Heart right ventricle (tissue), 16 donors: ENCODE data around the gene FGF19. TPM values are rescaled to one million over a fixed set of nuclear protein-coding genes. Genes with fewer than 3 reads are reported as not detected.
A peak's percentile ranks its signal among the peaks of the same experiment; 100 is the strongest.

Experiments
- ATAC-seq, 8 donors: fragments of 200-7000 bp; cut with Tn5 transposase; one replicate each; pipeline ENCODE4 v1.9.1; 2020; ENCODE audit warnings: mild to moderate bottlenecking in 8 of 8, moderate library complexity in 8 of 8, moderate number of reproducible peaks in 1 of 8
- DNase-seq, 2 donors: peaks; one replicate each; pipeline ENCODE4 v3.0.0-alpha.2; 2020
- H3K27ac ChIP-seq, 10 donors: fragments of 200-600 bp; sonication (generic) in 2 of 10; one replicate each; pipeline versions ENCODE4 v1.5.0 to v1.8.0; 2020 to 2022; ENCODE audit warnings: mild to moderate bottlenecking in 3 of 10
- H3K27me3 ChIP-seq, 7 donors: fragments of 200-600 bp; one replicate each; pipeline ENCODE4 v1.8.0; 2021 to 2022; ENCODE audit warnings: mild to moderate bottlenecking in 2 of 7
- H3K36me3 ChIP-seq, 9 donors: fragments of 200-600 bp; sonication (generic) in 1 of 9; one replicate each; pipeline versions ENCODE4 v1.5.0 to v1.8.0; 2020 to 2022; ENCODE audit warnings: mild to moderate bottlenecking in 2 of 9
- H3K4me1 ChIP-seq, 9 donors: fragments of 200-600 bp; sonication (generic) in 1 of 9; one replicate each; pipeline versions ENCODE4 v1.5.0 to v1.8.0; 2020 to 2022; ENCODE audit warnings: mild to moderate bottlenecking in 4 of 9
- H3K4me3 ChIP-seq, 10 donors: fragments of 200-600 bp; sonication (generic) in 2 of 10; one replicate each; pipeline versions ENCODE4 v1.5.0 to v1.8.0; 2020 to 2022; ENCODE audit warnings: mild to moderate bottlenecking in 7 of 10, moderate library complexity in 2 of 10
- H3K9me3 ChIP-seq, 11 donors: fragments of 200-600 bp in 10 of 11; sonication (generic) in 2 of 11; one replicate each; pipeline versions ENCODE4 v1.5.0 to v1.8.0; 2013 to 2022; ENCODE audit warnings: mild to moderate bottlenecking in 2 of 11, control low read depth in 1 of 11, moderate library complexity in 1 of 11
- CTCF ChIP-seq, 9 donors: fragments of 200-600 bp; sonication (generic) in 2 of 9; IDR thresholded peaks; one replicate each; pipeline versions ENCODE4 v1.5.0 to v1.8.0; 2021 to 2022; ENCODE audit warnings: antibody characterized with exemption in 9 of 9, mild to moderate bottlenecking in 5 of 9, moderate library complexity in 1 of 9
- WGBS, 2 donors: extraction: QIAGEN DNeasy Blood & Tissue Kit; methylation state at CpG; one replicate each; pipeline ENCODE4 v1.1.7; 2013; ENCODE audit warnings: inconsistent platforms in 1 of 2; 5-methylcytosine and 5-hydroxymethylcytosine counted together
- intact Hi-C, 10 donors: fragments of 100-400 bp; cut with DNase I; formaldehyde crosslinking; loops; one replicate each; pipeline versions ENCODE4 v1.11.1 to v1.14.2; 2022
- polyA plus RNA-seq, 2 donors: library from polyadenylated mRNA; stranded (reverse); fragments of 200-250 nt; gene quantifications; one replicate each; pipeline ENCODE4 v1.2.3, GENCODE V29; 2013
- total RNA-seq, 10 donors: library from RNA; stranded (reverse); fragmentation: NEBNext Ultra II Directional in 3 of 10; extraction: Animal tissue kit (Norgen Biotek cat#: 25700) in 3 of 10; gene quantifications; one replicate each; pipeline versions ENCODE4 v1.2.1 to v1.2.4, GENCODE V29; 2021 to 2023
- donor health status: Arrhythmogenic right ventricular cardiomyopathy.
- donor health status: ischemic (EF 13 %, LVEDD 7.1; RV severe dilation, severe dysfunction).
- donor health status: healthy with polysubstance abuse.
- donor health status: DM: no; HTN: yes; CAD: no.
- donor health status: DM: no; HTN: no; CAD: no.
- donor health status: ischemic (EF 25% LVEDD 6.9; RV normal size, moderate dysfunction).
- donor health status: ischemic (EF 25% LVEDD 5.7; RV mildly dilated, moderate dysfunction).
- donor health status: healthy.
- donor health status: DM: yes; HTN: yes; CAD: no.
- donor health status: Ischemic cardiomyopathy.
- donor health status: ischemic (EF 35%, LVEDD 5.7; RV mildly dilated, moderate dysfunction).
- donor health status: nonischemic (EF 11% LVEDD 7.7; RV severe dilation, severe dysfunction).
- donor health status: DM: yes; HTN: yes; CAD: no.
- donor health status: PGD.
- donor health status: ischemic (EF 29% LVEDD 5.4; RV normal size, mild dysfunction).
- donor health status: nonischemic (EF 23%, LVEDD 6.1; RV moderate dilation, normal function).

FGF19 gene
- total and polyA plus RNA-seq, 12 donors = not detected

- Histone ChIP-seq H3K9me3 (no peaks in the 10 kb centered on the region), H3K4me1 (peaks cover 5 to 40% (median 26%) of the 10 kb centered on the region in 9 donors), H3K36me3 (no peaks in the 10 kb centered on the region), H3K4me3 (peak overlapping the region in 9 of 10 donors; percentile 0 to 38 (median 17)), H3K27ac (no peak overlapping the region), H3K27me3 (peaks cover 24 to 92% (median 83%) of the 10 kb centered on the region in 7 donors)
- intact Hi-C loops = loop anchor here in 5 of 10 donors (5.0 kb wide), 4 partner anchors 178 to 493 kb away; no protein-coding TSS in a partner anchor
- peak in 8 of 9 donors; percentile 7 to 64 (median 48) for TF ChIP-seq CTCF (IDR thresholded peaks at IDR 0.05)
- WGBS, 2 donors = 4% methylated on average over 61 to 63 of the region's 63 CpGs
- no peak for DNase-seq
- peak in 5 of 8 donors; percentile 35 to 61 (median 50) for ATAC-seq
Observed at GRCh38 chr11:69704508-69705253, 859 bp upstream of the FGF19 start.

GRCh38 chr11:69703453-69703767 lies 412 bp downstream of the FGF19 start:
- 2% methylated on average over 33 to 34 of the region's 34 CpGs for WGBS, 2 donors
- intact Hi-C loops = loop anchor here in 4 of 10 donors (5.0 kb wide), 3 partner anchors 184 to 494 kb away; no protein-coding TSS in a partner anchor
- H3K36me3 ChIP-seq = no peaks in the 10 kb centered on the region

GRCh38 chr11:69702769-69703452 lies 911 bp downstream of the FGF19 start:
- Histone ChIP-seq H3K36me3 (no peaks in the 10 kb centered on the region), H3K27ac (no peak overlapping the region), H3K4me3 (no peak overlapping the region), H3K9me3 (no peaks in the 10 kb centered on the region), H3K4me1 (peaks cover 5 to 43% (median 26%) of the 10 kb centered on the region in 9 donors), H3K27me3 (peaks cover 24 to 91% (median 89%) of the 10 kb centered on the region in 7 donors)
- DNase-seq (no peak), ATAC-seq (no peak)
- intact Hi-C loops = loop anchor here in 4 of 10 donors (5.0 kb wide), 3 partner anchors 184 to 494 kb away; no protein-coding TSS in a partner anchor
- 7 to 14% methylated on average over 45 of the region's 45 CpGs for WGBS, 2 donors
- no peak for TF ChIP-seq CTCF (IDR thresholded peaks at IDR 0.05)

More at GRCh38 chr11:69703453-69703767, 412 bp downstream of the FGF19 start:
- H3K9me3 ChIP-seq = no peaks in the 10 kb centered on the region
- TF ChIP-seq CTCF (IDR thresholded peaks at IDR 0.05) = no peak
- ATAC-seq (no peak), DNase-seq (no peak)
- peaks cover 24 to 94% (median 88%) of the 10 kb centered on the region in 7 donors for H3K27me3 ChIP-seq
- H3K4me3 ChIP-seq = no peak overlapping the region
- no peak overlapping the region for H3K27ac ChIP-seq
- H3K4me1 ChIP-seq = peaks cover 5 to 43% (median 26%) of the 10 kb centered on the region in 9 donors

GRCh38 chr11:69702239-69702691 lies 1.6 kb downstream of the FGF19 start:
- ATAC-seq = no peak
- intact Hi-C loops = loop anchor here in 4 of 10 donors (5.0 kb wide), 3 partner anchors 185 to 495 kb away; no protein-coding TSS in a partner anchor
- TF ChIP-seq CTCF (IDR thresholded peaks at IDR 0.05) = no peak
- DNase-seq = no peak
- Histone ChIP-seq H3K36me3 (no peaks in the 10 kb centered on the region), H3K4me3 (no peak overlapping the region), H3K27ac (no peak overlapping the region), H3K9me3 (no peaks in the 10 kb centered on the region), H3K4me1 (peaks cover 5 to 43% (median 26%) of the 10 kb centered on the region in 9 donors), H3K27me3 (peaks cover 24 to 90% (median 88%) of the 10 kb centered on the region in 7 donors)
- WGBS, 2 donors = 10 to 18% methylated on average over 25 to 35 of the region's 35 CpGs
